Body of pancreas (tissue), 4 donors: ENCODE measurements around the gene FREY1.

ENCODE experiments used
- CTCF ChIP-seq, 7 experiments: fragments of 450-650 bp in 4 of 7; fragments of 200-600 bp in 3 of 7; sonication (generic) in 3 of 7; IDR thresholded peaks; one replicate each; pipeline ENCODE4 v1.5.1; 2016 to 2019; ENCODE audit warnings: antibody characterized with exemption in 7 of 7
- POLR2A ChIP-seq, 3 donors: fragments of 450-650 bp; IDR thresholded peaks; one replicate each; pipeline ENCODE4 v1.6.1; 2016; ENCODE audit warnings: antibody characterized with exemption in 3 of 3, mild to moderate bottlenecking in 2 of 3

- TF ChIP-seq CTCF (IDR thresholded peaks at IDR 0.05) (no peak), POLR2A (IDR thresholded peaks at IDR 0.05) (no peak)
Observed at GRCh38 chr11:45941285-45941684, 34.2 kb upstream of the FREY1 start.
